Measurements from ENCODE around the gene RHBG.
"Not testable (repeated sequence)": the region's sequence is repeated elsewhere in the genome, so short reads cannot be mapped to it uniquely, and the experiment has no call there.

The RHBG gene

GRCh38 chr1:156360534-156360933 is 8.5 kb upstream of the RHBG start:
- no peak for DNase-seq (ENCODE audit: low spot score)

- DNase-seq (ENCODE audit: low spot score) = no peak
Measured at GRCh38 chr1:156365754-156366153, 3.3 kb upstream of the RHBG start.

- peak; percentile 8 for DNase-seq (ENCODE audit: low spot score)
Measured at GRCh38 chr1:156366378-156367166, 2.4 kb upstream of the RHBG start.

DNA sequence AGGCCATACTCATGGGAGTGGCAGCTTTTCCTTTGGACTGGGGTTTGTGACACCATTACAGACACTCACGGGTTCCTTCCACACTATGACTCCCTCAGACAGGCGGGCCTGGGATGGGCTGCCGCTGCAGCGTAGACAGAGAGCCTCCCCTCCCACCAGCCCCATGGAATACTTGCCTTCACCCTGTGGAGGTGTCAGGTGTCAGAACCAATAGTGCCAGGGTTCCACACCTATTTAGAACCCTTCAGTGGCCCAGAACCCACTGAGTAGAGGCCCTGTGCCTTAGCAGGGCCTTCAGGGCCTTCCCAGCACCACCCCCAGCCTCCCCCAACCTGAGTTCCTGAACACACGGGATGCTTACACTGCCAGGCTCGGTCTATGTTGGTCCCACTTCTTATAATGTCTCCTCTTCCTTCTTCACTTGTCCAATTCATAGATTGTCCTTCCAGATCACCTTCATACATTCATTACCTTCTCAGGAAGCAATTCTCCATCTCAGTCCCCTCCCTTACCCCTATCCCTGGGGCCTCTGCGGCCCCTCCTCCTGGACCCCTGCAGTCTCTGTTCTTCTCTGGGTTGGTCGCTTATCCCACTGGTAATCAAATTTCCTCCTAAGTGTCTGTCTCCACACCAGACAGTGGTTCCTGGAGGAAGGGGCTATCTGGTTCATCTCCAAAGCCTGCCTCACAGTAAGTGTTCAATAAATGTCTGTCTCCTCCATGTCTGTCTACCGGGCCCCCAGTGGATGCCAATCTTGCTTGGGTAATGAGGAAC is 1.4 kb upstream of the RHBG start:
- DNase-seq (ENCODE audit: low spot score) = no peak

DNA sequence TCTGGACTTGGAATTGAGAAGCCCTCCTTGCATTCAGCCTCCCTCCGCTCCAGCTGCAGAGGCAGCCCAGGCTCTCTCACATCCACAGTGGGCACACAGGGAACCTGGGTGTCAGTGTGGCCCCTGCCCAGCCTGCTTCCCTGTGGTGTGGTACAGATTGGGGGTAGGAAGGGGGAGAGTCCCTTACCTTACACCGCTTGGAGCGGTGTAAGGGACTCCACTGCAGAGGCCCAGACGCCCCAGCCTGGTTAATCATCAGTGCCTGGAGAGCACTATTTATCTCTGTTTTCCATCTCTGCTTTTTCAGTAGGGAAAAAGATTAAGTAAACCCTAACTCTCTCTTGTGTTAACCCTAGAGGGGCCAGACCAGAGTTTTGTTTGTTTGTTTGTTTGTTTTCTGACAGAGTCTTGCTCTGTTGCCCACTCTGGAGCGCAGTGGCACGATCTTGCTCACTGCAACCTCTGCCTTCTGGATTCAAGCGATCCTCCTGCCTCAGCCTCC is 803 bp upstream of the RHBG start:
- DNase-seq (ENCODE audit: low spot score) = peak; percentile 9

DNA sequence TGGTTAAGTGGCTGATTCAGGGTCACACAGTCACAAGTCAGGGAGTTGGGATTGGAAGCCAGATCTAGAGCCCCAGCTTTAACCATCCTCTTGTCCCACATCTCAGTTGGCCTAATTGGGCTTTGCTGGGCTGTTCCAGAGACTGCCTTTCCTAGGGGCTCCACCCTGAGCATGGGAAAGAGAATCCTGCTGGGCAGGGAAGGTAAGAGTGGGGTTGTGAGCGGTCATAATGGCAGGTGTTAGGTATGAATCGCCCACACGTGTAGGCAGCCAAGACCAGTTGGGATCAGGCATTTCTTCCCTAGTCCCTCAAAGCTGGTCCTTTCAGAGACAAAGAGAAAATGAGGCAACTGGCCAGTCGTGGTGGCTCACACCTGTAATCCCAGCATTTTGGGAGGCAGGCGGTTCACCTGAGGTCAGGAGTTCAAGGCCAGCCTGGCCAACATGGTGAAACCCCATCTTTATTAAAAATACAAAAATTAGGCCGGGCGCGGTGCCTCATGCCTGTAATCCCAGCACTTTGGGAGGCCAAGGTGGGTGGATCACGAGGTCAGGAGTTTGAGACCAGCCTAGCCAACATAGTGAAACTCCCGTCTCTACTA is 775 bp downstream of the RHBG start:
- not testable (repeated sequence) for DNase-seq (ENCODE audit: low spot score)

DNA sequence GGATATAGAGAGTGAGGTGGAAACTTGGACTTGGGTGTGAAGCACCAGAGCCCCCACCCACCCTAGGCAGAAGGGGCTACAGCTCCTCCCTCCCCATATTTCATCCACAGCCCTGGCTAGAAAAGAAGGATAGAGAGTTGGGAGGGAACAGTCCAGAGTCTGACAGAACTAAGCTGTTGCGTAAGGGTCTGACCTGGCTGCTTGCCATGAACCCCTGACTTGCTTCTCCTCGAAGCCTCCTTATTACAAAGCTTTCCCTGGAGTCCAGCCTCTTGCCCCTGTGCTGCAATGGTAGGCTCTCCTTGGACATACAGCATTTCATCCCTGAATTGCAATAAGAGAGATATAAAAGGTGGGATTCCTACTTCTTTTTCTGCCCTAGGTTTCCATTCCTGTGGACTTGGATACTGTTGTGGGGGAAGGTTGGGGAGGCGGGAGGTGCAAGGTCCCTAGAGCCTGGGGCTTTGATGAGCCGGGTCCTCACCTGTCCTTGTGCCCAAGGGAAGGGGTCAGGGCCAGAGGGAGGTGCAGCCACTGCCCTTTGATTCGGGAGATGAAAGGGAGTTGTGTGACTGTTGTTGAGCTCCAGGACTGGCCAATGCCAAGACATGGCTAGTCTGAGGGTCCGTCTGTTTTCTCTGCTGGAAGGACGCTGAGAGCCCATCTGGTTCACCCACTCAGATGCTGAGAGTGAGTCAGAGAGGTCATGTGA is 2.7 kb downstream of the RHBG start:
- no peak for DNase-seq (ENCODE audit: low spot score)

GRCh38 chr1:156372265-156372586 is 3.2 kb downstream of the RHBG start:
- DNase-seq (ENCODE audit: low spot score) = peak; percentile 66

GRCh38 chr1:156372876-156373275 is 3.9 kb downstream of the RHBG start:
- DNase-seq (ENCODE audit: low spot score) = no peak

DNA sequence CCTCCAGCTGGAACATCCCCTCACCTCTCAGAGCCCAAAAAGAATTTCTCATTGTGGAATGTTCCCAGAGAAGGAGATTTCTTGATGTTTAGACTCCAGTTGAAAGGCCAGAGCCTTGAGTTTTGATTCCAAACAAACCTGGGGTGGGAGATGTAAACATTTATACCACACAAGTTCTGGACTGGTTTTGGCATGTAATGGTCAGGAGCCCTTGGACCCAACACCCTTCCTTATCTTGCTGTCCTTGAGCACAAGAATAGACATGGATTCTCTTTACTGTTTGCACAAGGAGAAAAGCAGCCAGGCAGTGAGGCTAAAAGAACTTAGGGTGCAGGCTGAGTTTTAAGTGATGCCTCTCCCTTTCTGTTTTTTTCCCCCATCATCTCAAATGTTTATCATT is 4.5 kb downstream of the RHBG start:
- DNase-seq (ENCODE audit: low spot score) = no peak

- peak; percentile 54 for DNase-seq (ENCODE audit: low spot score)
Measured at GRCh38 chr1:156376146-156376545, 7.1 kb downstream of the RHBG start.

DNA sequence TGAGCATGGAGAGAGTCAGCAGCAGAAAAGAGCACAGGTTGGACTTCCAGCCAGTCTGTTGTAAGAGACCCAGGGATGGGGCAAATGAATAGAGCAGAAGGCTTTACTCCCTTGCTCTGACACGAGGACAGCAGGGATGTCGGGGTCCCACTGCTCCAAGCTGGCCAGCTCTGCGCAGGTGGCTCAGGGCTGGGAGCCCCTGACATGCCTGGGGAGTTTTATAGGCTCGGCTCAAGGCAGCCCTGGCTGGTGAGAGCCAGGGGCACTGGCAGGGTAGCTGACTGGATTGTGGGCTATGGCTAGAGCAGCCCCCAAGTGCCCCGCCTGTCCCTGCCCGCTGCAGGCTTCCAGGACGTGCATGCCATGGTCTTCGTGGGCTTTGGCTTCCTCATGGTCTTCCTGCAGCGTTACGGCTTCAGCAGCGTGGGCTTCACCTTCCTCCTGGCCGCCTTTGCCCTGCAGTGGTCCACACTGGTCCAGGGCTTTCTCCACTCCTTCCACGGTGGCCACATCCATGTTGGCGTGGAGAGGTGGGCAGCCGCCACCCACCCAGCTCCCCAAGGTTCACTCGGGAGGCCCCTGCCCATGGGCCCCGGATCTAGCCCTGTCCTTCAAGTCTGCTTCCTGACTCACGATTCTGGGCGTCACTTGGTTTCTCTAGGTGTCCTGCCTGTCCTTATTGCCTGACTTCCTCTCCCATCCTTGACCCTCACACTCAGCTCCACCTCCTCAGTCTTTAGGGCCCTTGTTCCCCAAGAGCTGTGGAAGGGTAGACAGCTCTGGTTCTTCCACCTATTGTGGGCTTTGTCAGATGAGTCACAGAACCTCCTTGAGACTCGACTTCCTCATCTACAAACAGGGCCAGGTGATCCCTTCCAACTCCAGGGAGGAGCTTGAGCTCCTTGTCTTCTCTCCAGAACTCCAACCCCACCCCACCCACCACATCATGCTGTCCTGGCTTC is 8.2 kb downstream of the RHBG start:
- DNase-seq (ENCODE audit: low spot score) = no peak

DNA sequence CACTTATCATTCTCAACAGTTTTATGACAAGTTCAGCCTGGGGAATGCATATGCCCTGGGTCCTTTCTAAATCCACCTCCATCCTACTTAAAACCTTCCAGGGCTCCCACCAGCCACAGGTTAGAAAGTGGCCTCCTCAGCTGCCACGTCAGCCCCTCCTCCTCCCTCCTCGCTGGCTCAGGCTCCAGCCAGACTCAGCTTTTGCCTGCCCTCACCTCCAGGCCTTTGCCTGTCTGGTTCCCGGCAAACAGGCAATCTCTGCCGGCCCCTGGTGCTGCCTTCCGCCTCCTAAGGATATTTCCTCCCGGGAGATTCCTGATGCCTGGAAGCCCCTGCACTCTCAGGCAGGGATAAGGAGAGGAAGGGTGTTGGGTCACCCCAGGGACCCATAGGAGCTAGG is 9.5 kb downstream of the RHBG start:
- no peak for DNase-seq (ENCODE audit: low spot score)

GRCh38 chr1:156379420-156380165 is 10.6 kb downstream of the RHBG start:
- no peak for DNase-seq (ENCODE audit: low spot score)

- no peak for DNase-seq (ENCODE audit: low spot score)
Measured at GRCh38 chr1:156382561-156382960, 13.6 kb downstream of the RHBG start.

- DNase-seq (ENCODE audit: low spot score) = peak; percentile 88
Measured at GRCh38 chr1:156383023-156383422, 14.0 kb downstream of the RHBG start.

GRCh38 chr1:156384007-156384406 is 15.0 kb downstream of the RHBG start:
- DNase-seq (ENCODE audit: low spot score) = no peak

GRCh38 chr1:156384658-156385057 is 15.6 kb downstream of the RHBG start:
- no peak for DNase-seq (ENCODE audit: low spot score)

- DNase-seq (ENCODE audit: low spot score) = peak; percentile 83
Measured at GRCh38 chr1:156385534-156386031, 16.6 kb downstream of the RHBG start.

Data from AG20443 (cell line).